HEK293 (cell line): ENCODE results near the gene ITGAL.
A peak's percentile ranks its signal among the peaks of the same experiment; 100 is the strongest.

Experiments used
- CTCF ChIA-PET: fragments of 350-600 bp; formaldehyde crosslinking; extraction: SDS; loops from one replicate; lab custom pipeline; 2021; ENCODE audit warnings: antibody characterized with exemption; lab: Yijun Ruan, JAX
- POLR2A ChIA-PET: fragments of 300-600 bp; formaldehyde crosslinking; extraction: SDS; loops from one replicate; lab custom pipeline; 2020; ENCODE audit warnings: antibody characterized with exemption, inconsistent platforms; lab: Yijun Ruan, JAX
- H3K27ac ChIP-seq: fragments of 200-500 bp; sonication (Bioruptor generic); 2 replicates; pipeline ENCODE4 v1.5.1; 2014; ENCODE audit warnings: low read depth, low read length, control low read depth, inconsistent platforms; ENCODE audit errors: extremely low read depth
- H3K36me3 ChIP-seq, 2 experiments: fragments of 200-500 bp in 1 of 2; sonication (Bioruptor generic) in 1 of 2; 1 replicate in 1 of 2; 2 replicates in 1 of 2; pipeline ENCODE4 v1.5.1; 2014 to 2017; ENCODE audit warnings: inconsistent platforms in 2 of 2, low read length in 2 of 2; ENCODE audit not compliant: control insufficient read depth in 2 of 2, insufficient read depth in 1 of 2
- H3K4me1 ChIP-seq: fragments of 200-500 bp; sonication (Bioruptor generic); 2 replicates; pipeline ENCODE4 v1.5.1; 2014; ENCODE audit warnings: mild to moderate bottlenecking, low read length, inconsistent platforms; ENCODE audit not compliant: control insufficient read depth, insufficient read depth
- H3K4me3 ChIP-seq: 2 replicates; pipeline ENCODE4 v1.5.1; 2011; ENCODE audit warnings: low read depth, mild to moderate bottlenecking, control low read depth, low read length, moderate library complexity
- H3K9me3 ChIP-seq: fragments of 200-500 bp; sonication (Bioruptor generic); 2 replicates; pipeline ENCODE4 v1.5.1; 2014; ENCODE audit warnings: low read depth, low read length, inconsistent platforms; ENCODE audit not compliant: control insufficient read depth, insufficient read depth
- KLF17 ChIP-seq: fragments of 450-650 bp; formaldehyde crosslinking; IDR thresholded peaks from 2 replicates; pipeline ENCODE4 v1.5.1; 2016; ENCODE audit warnings: missing biosample characterization, missing genetic modification characterization
- KLF7 ChIP-seq: fragments of 450-650 bp; formaldehyde crosslinking; IDR thresholded peaks from 2 replicates; pipeline ENCODE4 v1.5.1; 2016; ENCODE audit warnings: missing biosample characterization, missing genetic modification characterization, borderline replicate concordance
- MEIS1 ChIP-seq: sonication (generic); formaldehyde crosslinking; IDR thresholded peaks from 2 replicates; pipeline ENCODE4 v1.8.1; 2022; ENCODE audit warnings: missing genetic modification reagents, mild to moderate bottlenecking, borderline replicate concordance
- OSR2 ChIP-seq: fragments of 450-650 bp; formaldehyde crosslinking; IDR thresholded peaks from 2 replicates; pipeline ENCODE4 v1.5.1; 2016; ENCODE audit warnings: missing biosample characterization, missing genetic modification characterization
- SCRT1 ChIP-seq: fragments of 450-650 bp; formaldehyde crosslinking; IDR thresholded peaks from 2 replicates; pipeline ENCODE4 v1.5.1; 2016; ENCODE audit warnings: missing biosample characterization, missing genetic modification characterization, borderline replicate concordance
- SCRT2 ChIP-seq: fragments of 450-650 bp; formaldehyde crosslinking; IDR thresholded peaks from 2 replicates; pipeline ENCODE4 v1.5.1; 2016; ENCODE audit warnings: missing biosample characterization, missing genetic modification characterization
- SP7 ChIP-seq: fragments of 450-650 bp; formaldehyde crosslinking; IDR thresholded peaks from 2 replicates; pipeline ENCODE4 v1.5.1; 2016; ENCODE audit warnings: missing biosample characterization, missing genetic modification characterization
- WT1 ChIP-seq: fragments of 450-650 bp; formaldehyde crosslinking; IDR thresholded peaks from 2 replicates; pipeline ENCODE4 v1.5.1; 2016; ENCODE audit warnings: missing biosample characterization, missing genetic modification characterization
- ZBTB6 ChIP-seq: fragments of 450-650 bp; formaldehyde crosslinking; IDR thresholded peaks from 2 replicates; pipeline ENCODE4 v1.5.1; 2017; ENCODE audit warnings: missing biosample characterization, missing genetic modification characterization
- ZBTB7A ChIP-seq: fragments of 450-650 bp; formaldehyde crosslinking; IDR thresholded peaks from 2 replicates; pipeline ENCODE4 v1.5.1; 2016; ENCODE audit warnings: low read depth, missing biosample characterization, missing genetic modification characterization
- ZBTB8A ChIP-seq: fragments of 450-650 bp; formaldehyde crosslinking; IDR thresholded peaks from 2 replicates; pipeline ENCODE4 v1.5.1; 2016; ENCODE audit warnings: missing biosample characterization, missing genetic modification characterization
- ZFP69B ChIP-seq: fragments of 450-650 bp; formaldehyde crosslinking; IDR thresholded peaks from 2 replicates; pipeline ENCODE4 v1.5.1; 2016; ENCODE audit warnings: missing biosample characterization, missing genetic modification characterization
- ZNF10 ChIP-seq: fragments of 450-650 bp; formaldehyde crosslinking; IDR thresholded peaks from 2 replicates; pipeline ENCODE4 v1.5.1; 2017; ENCODE audit warnings: missing biosample characterization, missing genetic modification characterization
- ZNF132 ChIP-seq: fragments of 450-650 bp; formaldehyde crosslinking; IDR thresholded peaks from 2 replicates; pipeline ENCODE4 v1.5.1; 2017; ENCODE audit warnings: missing biosample characterization, missing genetic modification characterization, borderline replicate concordance
- ZNF169 ChIP-seq: fragments of 450-650 bp; formaldehyde crosslinking; IDR thresholded peaks from 2 replicates; pipeline ENCODE4 v1.5.1; 2016; ENCODE audit warnings: missing biosample characterization, missing genetic modification characterization
- ZNF2 ChIP-seq: fragments of 450-650 bp; formaldehyde crosslinking; IDR thresholded peaks from 2 replicates; pipeline ENCODE4 v1.5.1; 2016; ENCODE audit warnings: missing biosample characterization, missing genetic modification characterization
- ZNF221 ChIP-seq: fragments of 450-650 bp; formaldehyde crosslinking; IDR thresholded peaks from 2 replicates; pipeline ENCODE4 v1.5.1; 2017; ENCODE audit warnings: missing biosample characterization, missing genetic modification characterization, borderline replicate concordance
- ZNF223 ChIP-seq: fragments of 450-650 bp; formaldehyde crosslinking; IDR thresholded peaks from 2 replicates; pipeline ENCODE4 v1.5.1; 2016; ENCODE audit warnings: missing biosample characterization, missing genetic modification characterization
- ZNF266 ChIP-seq: fragments of 450-650 bp; formaldehyde crosslinking; IDR thresholded peaks from 2 replicates; pipeline ENCODE4 v1.5.1; 2016; ENCODE audit warnings: missing biosample characterization, missing genetic modification characterization, low read depth
- ZNF341 ChIP-seq: fragments of 450-650 bp; formaldehyde crosslinking; IDR thresholded peaks from 2 replicates; pipeline ENCODE4; 2016; ENCODE audit warnings: low read depth, missing biosample characterization, missing genetic modification characterization
- ZNF362 ChIP-seq: fragments of 450-650 bp; formaldehyde crosslinking; IDR thresholded peaks from 2 replicates; pipeline ENCODE4 v1.5.1; 2016; ENCODE audit warnings: missing biosample characterization, missing genetic modification characterization
- ZNF404 ChIP-seq: fragments of 450-650 bp; formaldehyde crosslinking; IDR thresholded peaks from 2 replicates; pipeline ENCODE4 v1.5.1; 2017; ENCODE audit warnings: missing biosample characterization, missing genetic modification characterization
- ZNF514 ChIP-seq: fragments of 450-650 bp; formaldehyde crosslinking; IDR thresholded peaks from 2 replicates; pipeline ENCODE4 v1.5.1; 2016; ENCODE audit warnings: missing biosample characterization, missing genetic modification characterization
- ZNF544 ChIP-seq: fragments of 450-650 bp; formaldehyde crosslinking; IDR thresholded peaks from 2 replicates; pipeline ENCODE4 v1.5.0; 2017; ENCODE audit warnings: missing biosample characterization, missing genetic modification characterization
- ZNF629 ChIP-seq: fragments of 450-650 bp; formaldehyde crosslinking; IDR thresholded peaks from 2 replicates; pipeline ENCODE4 v1.5.1; 2017; ENCODE audit warnings: missing biosample characterization, missing genetic modification characterization
- ZNF791 ChIP-seq: fragments of 450-650 bp; formaldehyde crosslinking; IDR thresholded peaks from 2 replicates; pipeline ENCODE4 v1.5.1; 2016; ENCODE audit warnings: missing biosample characterization, missing genetic modification characterization

Gene ITGAL

GRCh38 chr16:30555315-30556124, 83.0 kb downstream of the ITGAL start:
- H3K4me1 ChIP-seq: peaks cover 2% of the 10 kb centered on the region; the same call in 1 of the 2 replicates
- H3K36me3 ChIP-seq: peaks cover 9 to 37% of the 10 kb centered on the region in 2 experiments; a peak in 2 of 3 replicates
- no peak overlapping the region for H3K4me3 ChIP-seq
- H3K9me3 ChIP-seq: no peaks in the 10 kb centered on the region
- no peak overlapping the region for H3K27ac ChIP-seq
- TF ChIP-seq ZBTB7A (no peak), ZFP69B (tag by site-specific recombination) (no peak), ZNF404 (tag by site-specific recombination) (no peak), ZBTB6 (tag by site-specific recombination) (no peak), ZNF2 (no peak), ZNF169 (tag by site-specific recombination) (no peak), WT1 (tag by site-specific recombination) (no peak), MEIS1 (CRISPR knock-in tag) (no peak), ZNF362 (tag by site-specific recombination) (no peak), ZNF266 (no peak), ZBTB8A (tag by site-specific recombination) (no peak)
- ChIA-PET CTCF (interaction anchor here (1.5 kb wide), 1 partner anchor 14 kb away, joined by 3 read pairs; no protein-coding TSS in a partner anchor), POLR2A (interaction anchor here (1.5 to 3.9 kb wide), 2 partner anchors 10 to 21 kb away, joined by 3 to 69 read pairs; partner anchors contain the start of gene ZNF747)

GRCh38 chr16:30556125-30556473, 83.6 kb downstream of the ITGAL start:
- Histone ChIP-seq H3K4me1 (peaks cover 2% of the 10 kb centered on the region; the same call in 1 of the 2 replicates), H3K27ac (no peak overlapping the region), H3K36me3 (peaks cover 9 to 37% of the 10 kb centered on the region in 2 experiments; a peak in 2 of 3 replicates), H3K9me3 (no peaks in the 10 kb centered on the region), H3K4me3 (no peak overlapping the region)
- ChIA-PET POLR2A (interaction anchor here (3.9 kb wide), 1 partner anchor 21 kb away, joined by 69 read pairs; the partner anchor contains the start of gene ZNF747), CTCF (no interaction called here)
- TF ChIP-seq ZNF10 (no peak), ZNF791 (tag by site-specific recombination) (no peak), ZNF266 (no peak), ZBTB6 (tag by site-specific recombination) (no peak), ZNF221 (no peak), SCRT2 (tag by site-specific recombination) (peak; percentile 82; the same call in 1 of the 2 replicates), ZNF544 (no peak), SP7 (no peak), ZNF514 (tag by site-specific recombination) (no peak), OSR2 (no peak), ZNF341 (tag by site-specific recombination) (peak; percentile 50), ZNF629 (no peak), KLF7 (tag by site-specific recombination) (no peak), ZNF223 (no peak), ZNF132 (tag by site-specific recombination) (no peak), SCRT1 (tag by site-specific recombination) (0 out of 2 replicates have a peak, but pooled peaks have one; percentile 16), WT1 (tag by site-specific recombination) (no peak), KLF17 (tag by site-specific recombination) (peak; percentile 34; the same call in 1 of the 2 replicates)
